GM12874 (cell line): ENCODE data around the gene FUCA1.

ENCODE experiments used
- CTCF ChIP-seq: IDR thresholded peaks from 2 replicates; pipeline ENCODE4 v1.5.1; 2011; ENCODE audit warnings: low read depth, mild to moderate bottlenecking, control low read depth, low read length, moderate library complexity; ENCODE audit not compliant: insufficient read depth

The FUCA1 gene

GRCh38 chr1:23867542-23867894 lies 572 bp downstream of the FUCA1 start:
- no peak for TF ChIP-seq CTCF

- TF ChIP-seq CTCF, result no peak
Measured at GRCh38 chr1:23865543-23865930, 2.6 kb downstream of the FUCA1 start.

- no peak for TF ChIP-seq CTCF
Measured at GRCh38 chr1:23864801-23865542, 3.1 kb downstream of the FUCA1 start.

GRCh38 chr1:23862640-23863039 lies 5.5 kb downstream of the FUCA1 start:
- no peak for TF ChIP-seq CTCF

GRCh38 chr1:23854568-23854967 lies 13.5 kb downstream of the FUCA1 start:
- TF ChIP-seq CTCF, result no peak

GRCh38 chr1:23848673-23849616 lies 19.1 kb downstream of the FUCA1 start:
- TF ChIP-seq CTCF, result no peak

GRCh38 chr1:23845163-23845562 lies 22.9 kb downstream of the FUCA1 start:
- TF ChIP-seq CTCF, result no peak
